ENCODE measurements around the gene SLC25A5.

DNA sequence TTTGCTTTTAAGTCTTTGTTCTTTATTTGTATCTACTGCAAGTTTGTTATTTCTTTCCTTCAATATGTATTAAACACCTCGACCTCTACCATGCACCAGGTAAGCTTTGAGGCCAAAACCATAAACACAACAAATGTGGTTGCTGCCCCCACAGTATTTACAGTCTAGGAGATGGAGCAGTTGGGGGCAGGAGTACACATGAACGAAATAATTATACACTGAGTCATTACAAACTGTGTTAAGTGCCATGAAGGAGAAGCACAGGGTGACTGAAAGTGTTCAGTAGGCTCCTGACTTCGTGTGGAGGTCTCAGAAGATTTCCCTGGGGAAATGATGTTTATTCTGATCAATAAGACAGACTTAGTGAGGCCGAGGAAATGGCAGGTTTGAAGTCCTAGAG, 38.8 kb upstream of the SLC25A5 start:
- no peak for TF ChIP-seq FOXP2 (optimal IDR thresholded peaks at IDR 0.05; ENCODE audit: control extremely low read depth, extremely low read length, insufficient read depth)
- no peak for TF ChIP-seq EZH2 (IDR thresholded peaks at IDR 0.05)

Data from SK-N-MC (cell line).